GM12878 (cell line): ENCODE measurements around the gene ASF1B. TPM values are rescaled to one million over a fixed set of nuclear protein-coding genes. Genes with fewer than 3 reads are reported as not detected.

Experiments
- CEBPB ChIP-seq, 2 experiments: fragments of 150-350 bp in 1 of 2; IDR thresholded peaks; 2 replicates each; pipeline ENCODE4 v1.6.1; 2012 to 2014; ENCODE audit warnings: low read depth in 2 of 2, low read length in 2 of 2, borderline replicate concordance in 1 of 2, inconsistent platforms in 1 of 2
- DPF2 ChIP-seq: fragments of 450-650 bp; IDR thresholded peaks from 2 replicates; pipeline ENCODE4 v1.6.1; 2017; ENCODE audit warnings: mild to moderate bottlenecking
- ETV6 ChIP-seq, 2 experiments: fragments of 450-650 bp in 1 of 2; IDR thresholded peaks in 1 of 2; conservative IDR thresholded peaks in 1 of 2; 2 replicates each; pipeline ENCODE4 v1.6.1; 2014; ENCODE audit warnings: antibody characterized with exemption in 1 of 2, borderline replicate concordance in 1 of 2, low read depth in 1 of 2, mild to moderate bottlenecking in 1 of 2, moderate library complexity in 1 of 2
- HDGF ChIP-seq: fragments of 450-650 bp; IDR thresholded peaks from 2 replicates; pipeline ENCODE4 v1.6.1; 2016; ENCODE audit warnings: antibody characterized with exemption
- KLF5 ChIP-seq: fragments of 450-650 bp; IDR thresholded peaks from 2 replicates; pipeline ENCODE4 v1.6.1; 2014; ENCODE audit warnings: mild to moderate bottlenecking; ENCODE audit not compliant: partially characterized antibody
- NR2C2 ChIP-seq: IDR thresholded peaks from 2 replicates; pipeline ENCODE4 v1.6.1; 2011; ENCODE audit warnings: borderline replicate concordance, low read depth; ENCODE audit not compliant: control insufficient read depth, insufficient read length
- RAD21 ChIP-seq: IDR thresholded peaks from 2 replicates; pipeline ENCODE4 v1.6.1; 2011; ENCODE audit warnings: mild to moderate bottlenecking, low read depth, low read length, moderate library complexity; ENCODE audit not compliant: insufficient read depth
- RB1 ChIP-seq: fragments of 450-650 bp; formaldehyde crosslinking; IDR thresholded peaks from 2 replicates; pipeline ENCODE4 v1.6.1; 2017; ENCODE audit warnings: mild to moderate bottlenecking, borderline replicate concordance
- RFX5 ChIP-seq: IDR thresholded peaks from 2 replicates; pipeline ENCODE4 v1.6.1; 2011; ENCODE audit warnings: low read depth, low read length, improper control_type of control experiment
- RUNX3 ChIP-seq: IDR thresholded peaks from 2 replicates; pipeline ENCODE4 v1.6.1; 2012; ENCODE audit warnings: low read length, inconsistent platforms
- SIX5 ChIP-seq: IDR thresholded peaks from 2 replicates; pipeline ENCODE4 v1.6.1; 2011; ENCODE audit warnings: mild to moderate bottlenecking, low read depth, low read length, moderate library complexity; ENCODE audit not compliant: severe bottlenecking
- SUZ12 ChIP-seq: fragments of 200-600 bp; sonication (generic); IDR thresholded peaks from one replicate; pipeline ENCODE4 v1.6.1; 2018; ENCODE audit warnings: antibody characterized with exemption, mild to moderate bottlenecking; ENCODE audit not compliant: unreplicated experiment
- TAF1 ChIP-seq: IDR thresholded peaks from 2 replicates; pipeline ENCODE4 v1.6.1; 2011; ENCODE audit warnings: mild to moderate bottlenecking, low read depth, low read length, borderline replicate concordance
- TARDBP ChIP-seq: IDR thresholded peaks from 2 replicates; pipeline ENCODE4 v1.6.1; 2016; ENCODE audit warnings: borderline replicate concordance
- TCF7 ChIP-seq: IDR thresholded peaks from 2 replicates; pipeline ENCODE4 v1.6.1; 2014; ENCODE audit warnings: antibody characterized with exemption, borderline replicate concordance
- polyA plus RNA-seq, 11 experiments: library from polyadenylated mRNA; depleted of rRNA in 4 of 11; unstranded in 6 of 11; stranded (reverse) in 5 of 11; fragments of >200 nt; fragmentation: Nextera tagmentation in 4 of 11; fragmentation: Illumina TruSeq in 1 of 11; extraction: Ambion mirVana in 4 of 11; extraction: Trizol in 1 of 11; gene quantifications; 1 replicate in 1 of 11; 2 replicates in 10 of 11; pipeline versions ENCODE4 v1.2.1 to v1.2.3, GENCODE V29; 2011 to 2016; ENCODE audit warnings: inconsistent platforms in 2 of 11, missing spikeins in 2 of 11, low read depth in 1 of 11
- total RNA-seq, 4 experiments: library from RNA; depleted of rRNA in 3 of 4; stranded (reverse); fragments of >200 nt in 3 of 4; fragmentation: Illumina TruSeq in 1 of 4; extraction: Trizol in 1 of 4; gene quantifications; 2 replicates each; pipeline versions ENCODE4 v1.2.1 to v1.2.3, GENCODE V29; 2013 to 2021
- TF ChIP-seq, protein P1 (sequence below): fragments of 450-650 bp; formaldehyde crosslinking; IDR thresholded peaks from 2 replicates; pipeline ENCODE4 v1.4.0; 2020; ENCODE audit warnings: mild to moderate bottlenecking, moderate library complexity
- TF ChIP-seq, protein P2 (sequence below): IDR thresholded peaks from 2 replicates; pipeline ENCODE4 v1.6.1; 2012; ENCODE audit warnings: low read depth, low read length, improper control_type of control experiment
- TF ChIP-seq, protein P3 (sequence below): IDR thresholded peaks from 2 replicates; pipeline ENCODE4 v1.6.1; 2011; ENCODE audit warnings: low read depth, low read length, improper control_type of control experiment, borderline replicate concordance
- TF ChIP-seq, protein P4 (sequence below): fragments of 450-650 bp; IDR thresholded peaks from 2 replicates; pipeline ENCODE4 v1.6.1; 2017; ENCODE audit warnings: antibody characterized with exemption, mild to moderate bottlenecking, moderate library complexity
- TF ChIP-seq, protein P5 (sequence below): IDR thresholded peaks from 2 replicates; pipeline ENCODE4 v1.6.1; 2011; ENCODE audit warnings: borderline replicate concordance, low read depth, mild to moderate bottlenecking, moderate library complexity, mixed read lengths, low read length; ENCODE audit not compliant: insufficient read depth; ENCODE audit errors: extremely low read length

ASF1B gene
- total and polyA plus RNA-seq, 10 of the 15 experiments (the other 5 are each of a cell fraction or from before 2014, with no cell fraction given), result 10.4 to 217 (median 90.2) TPM

DNA sequence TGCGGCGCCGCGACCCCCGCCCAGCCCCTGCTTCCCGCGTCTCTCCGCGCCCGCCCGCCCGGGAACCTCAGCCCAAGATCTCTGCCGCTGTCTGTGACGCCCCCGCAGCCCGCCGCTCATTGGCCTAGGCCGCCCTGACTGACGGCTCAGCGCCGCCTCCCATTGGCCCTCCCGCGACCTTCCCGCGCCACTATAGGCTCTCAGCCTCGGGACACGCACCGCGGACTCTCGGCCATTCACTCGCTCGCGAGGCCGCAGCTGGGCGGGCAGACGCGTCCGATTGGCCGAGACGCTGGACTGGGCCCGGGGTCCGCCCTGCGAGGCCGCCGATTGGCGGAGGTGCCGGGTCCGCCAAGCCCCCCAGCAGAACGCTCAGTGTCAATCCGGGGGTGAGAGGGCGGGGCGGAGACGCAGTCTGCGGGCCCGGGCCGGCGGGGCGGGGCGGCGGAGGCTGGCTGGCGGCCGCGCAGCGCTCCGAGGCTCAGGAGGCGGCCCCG lies 18.7 kb downstream of the ASF1B start, which contains the start of gene PRKACA (continued):
- TF ChIP-seq ETV6 (conservative IDR thresholded peaks at IDR 0.05 in 1 of 2, IDR thresholded peaks at IDR 0.05 in 1 of 2; ENCODE audit: borderline replicate concordance in 1 of 2, low read depth in 1 of 2) (no peak), TAF1 (no peak), KLF5 (peak; percentile 93), HDGF (peak; percentile 67; the same call in 1 of the 2 replicates), RB1 (no peak), RUNX3 (peak; percentile 30; the same call in 1 of the 2 replicates), TCF7 (no peak), NR2C2 (no peak), RFX5 (peak; percentile 81; the same call in 1 of the 2 replicates), CEBPB (IDR thresholded peaks at IDR 0.05; ENCODE audit: borderline replicate concordance in 1 of 2, low read depth in 2 of 2, low read length in 2 of 2) (no peak), RAD21 (no peak), DPF2 (peak; percentile 98), SIX5 (peak; percentile 27), SUZ12 (no peak), TARDBP (no peak)
- TF ChIP-seq, protein P1, sequence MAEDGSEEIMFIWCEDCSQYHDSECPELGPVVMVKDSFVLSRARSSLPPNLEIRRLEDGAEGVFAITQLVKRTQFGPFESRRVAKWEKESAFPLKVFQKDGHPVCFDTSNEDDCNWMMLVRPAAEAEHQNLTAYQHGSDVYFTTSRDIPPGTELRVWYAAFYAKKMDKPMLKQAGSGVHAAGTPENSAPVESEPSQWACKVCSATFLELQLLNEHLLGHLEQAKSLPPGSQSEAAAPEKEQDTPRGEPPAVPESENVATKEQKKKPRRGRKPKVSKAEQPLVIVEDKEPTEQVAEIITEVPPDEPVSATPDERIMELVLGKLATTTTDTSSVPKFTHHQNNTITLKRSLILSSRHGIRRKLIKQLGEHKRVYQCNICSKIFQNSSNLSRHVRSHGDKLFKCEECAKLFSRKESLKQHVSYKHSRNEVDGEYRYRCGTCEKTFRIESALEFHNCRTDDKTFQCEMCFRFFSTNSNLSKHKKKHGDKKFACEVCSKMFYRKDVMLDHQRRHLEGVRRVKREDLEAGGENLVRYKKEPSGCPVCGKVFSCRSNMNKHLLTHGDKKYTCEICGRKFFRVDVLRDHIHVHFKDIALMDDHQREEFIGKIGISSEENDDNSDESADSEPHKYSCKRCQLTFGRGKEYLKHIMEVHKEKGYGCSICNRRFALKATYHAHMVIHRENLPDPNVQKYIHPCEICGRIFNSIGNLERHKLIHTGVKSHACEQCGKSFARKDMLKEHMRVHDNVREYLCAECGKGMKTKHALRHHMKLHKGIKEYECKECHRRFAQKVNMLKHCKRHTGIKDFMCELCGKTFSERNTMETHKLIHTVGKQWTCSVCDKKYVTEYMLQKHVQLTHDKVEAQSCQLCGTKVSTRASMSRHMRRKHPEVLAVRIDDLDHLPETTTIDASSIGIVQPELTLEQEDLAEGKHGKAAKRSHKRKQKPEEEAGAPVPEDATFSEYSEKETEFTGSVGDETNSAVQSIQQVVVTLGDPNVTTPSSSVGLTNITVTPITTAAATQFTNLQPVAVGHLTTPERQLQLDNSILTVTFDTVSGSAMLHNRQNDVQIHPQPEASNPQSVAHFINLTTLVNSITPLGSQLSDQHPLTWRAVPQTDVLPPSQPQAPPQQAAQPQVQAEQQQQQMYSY, result no peak
- TF ChIP-seq, protein P2, sequence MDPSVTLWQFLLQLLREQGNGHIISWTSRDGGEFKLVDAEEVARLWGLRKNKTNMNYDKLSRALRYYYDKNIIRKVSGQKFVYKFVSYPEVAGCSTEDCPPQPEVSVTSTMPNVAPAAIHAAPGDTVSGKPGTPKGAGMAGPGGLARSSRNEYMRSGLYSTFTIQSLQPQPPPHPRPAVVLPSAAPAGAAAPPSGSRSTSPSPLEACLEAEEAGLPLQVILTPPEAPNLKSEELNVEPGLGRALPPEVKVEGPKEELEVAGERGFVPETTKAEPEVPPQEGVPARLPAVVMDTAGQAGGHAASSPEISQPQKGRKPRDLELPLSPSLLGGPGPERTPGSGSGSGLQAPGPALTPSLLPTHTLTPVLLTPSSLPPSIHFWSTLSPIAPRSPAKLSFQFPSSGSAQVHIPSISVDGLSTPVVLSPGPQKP, result no peak
- TF ChIP-seq, protein P3, sequence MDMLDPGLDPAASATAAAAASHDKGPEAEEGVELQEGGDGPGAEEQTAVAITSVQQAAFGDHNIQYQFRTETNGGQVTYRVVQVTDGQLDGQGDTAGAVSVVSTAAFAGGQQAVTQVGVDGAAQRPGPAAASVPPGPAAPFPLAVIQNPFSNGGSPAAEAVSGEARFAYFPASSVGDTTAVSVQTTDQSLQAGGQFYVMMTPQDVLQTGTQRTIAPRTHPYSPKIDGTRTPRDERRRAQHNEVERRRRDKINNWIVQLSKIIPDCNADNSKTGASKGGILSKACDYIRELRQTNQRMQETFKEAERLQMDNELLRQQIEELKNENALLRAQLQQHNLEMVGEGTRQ, result no peak
- TF ChIP-seq, protein P4, sequence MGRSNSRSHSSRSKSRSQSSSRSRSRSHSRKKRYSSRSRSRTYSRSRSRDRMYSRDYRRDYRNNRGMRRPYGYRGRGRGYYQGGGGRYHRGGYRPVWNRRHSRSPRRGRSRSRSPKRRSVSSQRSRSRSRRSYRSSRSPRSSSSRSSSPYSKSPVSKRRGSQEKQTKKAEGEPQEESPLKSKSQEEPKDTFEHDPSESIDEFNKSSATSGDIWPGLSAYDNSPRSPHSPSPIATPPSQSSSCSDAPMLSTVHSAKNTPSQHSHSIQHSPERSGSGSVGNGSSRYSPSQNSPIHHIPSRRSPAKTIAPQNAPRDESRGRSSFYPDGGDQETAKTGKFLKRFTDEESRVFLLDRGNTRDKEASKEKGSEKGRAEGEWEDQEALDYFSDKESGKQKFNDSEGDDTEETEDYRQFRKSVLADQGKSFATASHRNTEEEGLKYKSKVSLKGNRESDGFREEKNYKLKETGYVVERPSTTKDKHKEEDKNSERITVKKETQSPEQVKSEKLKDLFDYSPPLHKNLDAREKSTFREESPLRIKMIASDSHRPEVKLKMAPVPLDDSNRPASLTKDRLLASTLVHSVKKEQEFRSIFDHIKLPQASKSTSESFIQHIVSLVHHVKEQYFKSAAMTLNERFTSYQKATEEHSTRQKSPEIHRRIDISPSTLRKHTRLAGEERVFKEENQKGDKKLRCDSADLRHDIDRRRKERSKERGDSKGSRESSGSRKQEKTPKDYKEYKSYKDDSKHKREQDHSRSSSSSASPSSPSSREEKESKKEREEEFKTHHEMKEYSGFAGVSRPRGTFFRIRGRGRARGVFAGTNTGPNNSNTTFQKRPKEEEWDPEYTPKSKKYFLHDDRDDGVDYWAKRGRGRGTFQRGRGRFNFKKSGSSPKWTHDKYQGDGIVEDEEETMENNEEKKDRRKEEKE, result no peak
- TF ChIP-seq, protein P5, sequence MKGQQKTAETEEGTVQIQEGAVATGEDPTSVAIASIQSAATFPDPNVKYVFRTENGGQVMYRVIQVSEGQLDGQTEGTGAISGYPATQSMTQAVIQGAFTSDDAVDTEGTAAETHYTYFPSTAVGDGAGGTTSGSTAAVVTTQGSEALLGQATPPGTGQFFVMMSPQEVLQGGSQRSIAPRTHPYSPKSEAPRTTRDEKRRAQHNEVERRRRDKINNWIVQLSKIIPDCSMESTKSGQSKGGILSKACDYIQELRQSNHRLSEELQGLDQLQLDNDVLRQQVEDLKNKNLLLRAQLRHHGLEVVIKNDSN, result no peak
